ENCODE measurements around the gene FDX2. TPM values are rescaled to one million over a fixed set of nuclear protein-coding genes. Genes with fewer than 3 reads are reported as not detected.

The FDX2 gene
- total and polyA plus RNA-seq, 2 of the 4 experiments (the other 2 are of a cell fraction): 39.8 to 72.0 TPM

DNA sequence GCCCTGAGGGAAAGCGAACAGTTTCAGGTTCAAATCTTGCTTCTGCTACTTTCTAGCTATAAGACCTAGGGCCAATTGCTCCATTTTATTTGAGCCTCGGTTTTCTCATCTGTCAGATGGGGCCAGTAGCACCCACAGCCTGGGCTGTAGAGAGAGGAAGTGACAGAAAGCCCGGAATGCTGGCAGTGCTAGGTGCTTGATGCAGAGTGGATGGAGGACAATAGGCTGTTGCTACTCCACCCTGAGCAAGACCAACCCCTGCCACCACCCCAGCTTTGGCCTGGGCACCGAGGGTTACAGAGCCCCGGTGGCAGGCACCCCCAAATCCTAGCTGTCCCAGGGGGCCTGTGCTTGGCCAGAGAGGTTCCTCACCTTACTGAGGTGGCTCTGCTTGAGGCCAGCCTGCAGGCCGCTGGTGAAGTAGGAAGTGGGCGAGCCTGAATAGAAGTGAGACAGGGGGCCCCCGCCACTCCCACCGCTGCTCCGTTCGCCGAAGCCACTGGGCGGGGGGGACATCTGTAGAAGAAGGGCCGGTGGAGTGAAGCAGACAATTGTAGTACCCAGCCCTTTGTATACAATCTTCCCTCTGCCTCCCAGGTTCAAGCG is 2.1 kb upstream of the FDX2 start:
- Histone ChIP-seq H2BK20ac (ENCODE audit: low read depth, low read length) (no peak overlapping the region), H3K4me3 (ENCODE audit: insufficient read depth, low read depth, low read length) (no peak overlapping the region), H3K4ac (ENCODE audit: low read depth, low read length) (no peak overlapping the region), H2AK5ac (ENCODE audit: low read depth, low read length) (no peak overlapping the region), H3K27ac (ENCODE audit: insufficient read depth, low read length) (no peak overlapping the region), H2BK15ac (ENCODE audit: low read depth, low read length) (no peak overlapping the region), H3K56ac (ENCODE audit: extremely low read depth, insufficient read depth, low read length) (no peak overlapping the region), H2BK120ac (ENCODE audit: low read depth, low read length) (no peak overlapping the region), H4K8ac (ENCODE audit: low read depth in 2 of 2, low read length in 2 of 2) (no peak overlapping the region), H3K14ac (replicated peaks; ENCODE audit: low read depth, low read length) (no peak overlapping the region), H4K5ac (ENCODE audit: low read depth, low read length) (no peak overlapping the region), H3K36me3 (ENCODE audit: control insufficient read depth, insufficient read depth, low read length) (peaks cover 43% of the 10 kb centered on the region), H3K9me3 (ENCODE audit: control insufficient read depth, insufficient read depth, low read length) (no peaks in the 10 kb centered on the region), H3K27me3 (ENCODE audit: control insufficient read depth, insufficient read depth, low read length) (no peaks in the 10 kb centered on the region), H3K23ac (ENCODE audit: low read depth, low read length) (no peak overlapping the region), H3K4me1 (ENCODE audit: control insufficient read depth, insufficient read depth, low read length) (no peaks in the 10 kb centered on the region), H3K79me1 (ENCODE audit: low read depth in 1 of 2, low read length in 2 of 2) (peaks cover 19% of the 10 kb centered on the region in 2 experiments), H3K4me2 (ENCODE audit: low read depth, low read length) (no peak overlapping the region), H4K20me1 (ENCODE audit: insufficient read depth, low read length) (0 out of 2 replicates have a peak, but pooled peaks cover 5% of the 10 kb centered on the region), H2AK9ac (replicated peaks; ENCODE audit: low read depth, low read length, poor library complexity) (no peak overlapping the region), H3K18ac (ENCODE audit: low read depth, low read length) (no peak overlapping the region), H2BK5ac (ENCODE audit: low read depth, low read length, poor library complexity, severe bottlenecking) (no peak overlapping the region), H3K9ac (ENCODE audit: low read depth, low read length) (no peak overlapping the region), H3K9me1 (ENCODE audit: insufficient read depth, low read length) (peaks cover 7% of the 10 kb centered on the region; the same call in 1 of the 2 replicates), H2AFZ (replicated peaks; ENCODE audit: low read length, poor library complexity) (no peak overlapping the region), H4K91ac (ENCODE audit: insufficient read depth, low read depth, low read length) (no peak overlapping the region)
- 100% methylated on average over 1 of the region's 15 CpGs; no CpG with 5 or more reads in 1 of the 2 experiments for WGBS, 2 experiments (ENCODE audit: extremely low coverage in 2 of 2, insufficient read length in 1 of 2)
- in situ Hi-C loops (cut with MboI; ENCODE audit: low sequenced_read_pairs): no loop called here
- DNase-seq (no peak), ATAC-seq (ENCODE audit: low read depth) (no peak)
- dilution Hi-C loops (cut with HindIII; ENCODE audit: low sequenced_read_pairs, unreplicated experiment): no loop called here
- intact Hi-C loops (cut with micrococcal nuclease): no loop called here
- TF ChIP-seq MXI1 (IDR thresholded peaks at IDR 0.05; ENCODE audit: borderline replicate concordance, low read depth, low read length): no peak
- no peak for TF ChIP-seq CEBPB (IDR thresholded peaks at IDR 0.05; ENCODE audit: low read depth, low read length)
- no peak for TF ChIP-seq SMC3 (IDR thresholded peaks at IDR 0.05; ENCODE audit: low read depth, low read length)
- TF ChIP-seq, protein P1, sequence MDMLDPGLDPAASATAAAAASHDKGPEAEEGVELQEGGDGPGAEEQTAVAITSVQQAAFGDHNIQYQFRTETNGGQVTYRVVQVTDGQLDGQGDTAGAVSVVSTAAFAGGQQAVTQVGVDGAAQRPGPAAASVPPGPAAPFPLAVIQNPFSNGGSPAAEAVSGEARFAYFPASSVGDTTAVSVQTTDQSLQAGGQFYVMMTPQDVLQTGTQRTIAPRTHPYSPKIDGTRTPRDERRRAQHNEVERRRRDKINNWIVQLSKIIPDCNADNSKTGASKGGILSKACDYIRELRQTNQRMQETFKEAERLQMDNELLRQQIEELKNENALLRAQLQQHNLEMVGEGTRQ (IDR thresholded peaks at IDR 0.05; ENCODE audit: low read depth, low read length): no peak
- no TSS peak for BruUV-seq (replicated peaks)
- CTCF ChIA-PET: no interaction called here
- POLR2A ChIA-PET (ENCODE audit: unreplicated experiment): no interaction called here
